ENCODE data around the gene CELF1. TPM values are rescaled to one million over a fixed set of nuclear protein-coding genes. Genes with fewer than 3 reads are reported as not detected.
A peak's percentile ranks its signal among the peaks of the same experiment; 100 is the strongest.

Gene CELF1
- total and polyA plus RNA-seq, 11 donors = 27.3 to 111 (median 85.5) TPM

- Histone ChIP-seq H3K27ac (no peak overlapping the region), H3K36me3 (no peaks in the 10 kb centered on the region), H3K9me3 (no peaks in the 10 kb centered on the region), H3K27me3 (no peaks in the 10 kb centered on the region), H3K4me3 (no peak overlapping the region), H3K4me1 (peaks cover 0 to 13% (median 0%) of the 10 kb centered on the region in 12 donors)
- no peak for TF ChIP-seq POLR2A (IDR thresholded peaks at IDR 0.05)
- TF ChIP-seq CTCF (IDR thresholded peaks at IDR 0.05) = no peak
- no peak for ATAC-seq
- 90 to 97% (median 94%) methylated on average over 4 of the region's 4 CpGs for WGBS, 4 donors
- intact Hi-C loops (cut with DNase I) = loop anchor here in 5 of 10 donors (2.0 to 5.0 kb wide), 3 partner anchors 75 to 80 kb away; partner anchors contain the start of gene SPI1 (in 1 of the 5)
- no peak for DNase-seq
These were observed 100.9 kb downstream of the CELF1 start for GRCh38 chr11:47451990-47452389.

GRCh38 chr11:47451436-47451835 is 101.5 kb downstream of the CELF1 start:
- Histone ChIP-seq H3K36me3 (no peaks in the 10 kb centered on the region), H3K9me3 (no peaks in the 10 kb centered on the region), H3K27ac (no peak overlapping the region), H3K4me3 (no peak overlapping the region), H3K4me1 (peaks cover 0 to 13% (median 0%) of the 10 kb centered on the region in 12 donors), H3K27me3 (no peaks in the 10 kb centered on the region)
- ATAC-seq (no peak), DNase-seq (no peak)
- 88 to 93% (median 93%) methylated on average over 4 of the region's 4 CpGs for WGBS, 4 donors
- TF ChIP-seq POLR2A (IDR thresholded peaks at IDR 0.05) = no peak
- TF ChIP-seq CTCF (IDR thresholded peaks at IDR 0.05) = no peak
- intact Hi-C loops (cut with DNase I) = loop anchor here in 2 of 10 donors (5.0 kb wide), 2 partner anchors 74 to 79 kb away; partner anchors contain the start of gene SPI1 (in 1 of the 2)

GRCh38 chr11:47449541-47449940 is 103.4 kb downstream of the CELF1 start:
- intact Hi-C loops (cut with DNase I) = no loop called here
- TF ChIP-seq CTCF (IDR thresholded peaks at IDR 0.05) (no peak), POLR2A (IDR thresholded peaks at IDR 0.05) (no peak)
- 76 to 83% (median 80%) methylated on average over 8 of the region's 8 CpGs for WGBS, 4 donors
- DNase-seq = no peak
- H3K9me3 ChIP-seq = no peaks in the 10 kb centered on the region
- H3K4me1 ChIP-seq = peaks cover 0 to 13% (median 0%) of the 10 kb centered on the region in 12 donors
- no peaks in the 10 kb centered on the region for H3K27me3 ChIP-seq
- no peaks in the 10 kb centered on the region for H3K36me3 ChIP-seq
- ATAC-seq = no peak
- no peak overlapping the region for H3K4me3 ChIP-seq
- no peak overlapping the region for H3K27ac ChIP-seq

- ATAC-seq = peak; percentile 45 to 85 (median 70)
- Histone ChIP-seq H3K4me3 (no peak within 1 kb of the TSS), H3K27me3 (no peaks in the 10 kb centered on the region), H3K36me3 (no peaks in the 10 kb centered on the region), H3K9me3 (no peaks in the 10 kb centered on the region), H3K4me1 (peaks cover 0 to 11% (median 0%) of the 10 kb centered on the region in 12 donors), H3K27ac (no peak within 1 kb of the TSS)
- 66 to 76% (median 73%) methylated on average over 18 to 32 of the region's 32 CpGs for WGBS, 4 donors
- peak in 3 of 5 donors; percentile 37 to 51 (median 42) for DNase-seq
- intact Hi-C loops (cut with DNase I) = no loop called here
- TF ChIP-seq CTCF (IDR thresholded peaks at IDR 0.05) (no peak), POLR2A (IDR thresholded peaks at IDR 0.05) (no peak)
These were observed 104.1 kb downstream of the CELF1 start, which contains the start of gene RAPSN for GRCh38 chr11:47448566-47449427. Gene RAPSN (minus strand): TSS chr11:47449136. CDS start chr11:47448964, 172 bp downstream.
